OCI-LY3 (cell line): ENCODE results near the gene C10orf105.

Experiments
- H2AFZ ChIP-seq: fragments of 200-600, 300-600 bp; shearing (Covaris generic); 2 replicates; pipeline ENCODE4 v1.6.0; 2014; ENCODE audit warnings: antibody characterized with exemption, low read depth, low read length
- H3K27ac ChIP-seq: fragments of 200-600, 300-600 bp; sonication (generic); 2 replicates; pipeline ENCODE4 v1.5.1; 2014; ENCODE audit warnings: mild to moderate bottlenecking, low read length, moderate library complexity, mixed read lengths
- H3K27me3 ChIP-seq: fragments of 200-600, 300-600 bp; sonication (generic); 2 replicates; pipeline ENCODE4 v1.6.1; 2014; ENCODE audit warnings: low read depth, low read length, mixed read lengths
- H3K36me3 ChIP-seq: fragments of 200-600, 300-600 bp; sonication (generic); replicated peaks from 2 replicates; pipeline ENCODE3; 2014; ENCODE audit warnings: low read depth, low read length, mixed read lengths
- H3K4me1 ChIP-seq: fragments of 300-600, 200-600 bp; sonication (generic); 2 replicates; pipeline ENCODE4 v1.6.1; 2014; ENCODE audit warnings: low read length, mixed read lengths
- H3K4me2 ChIP-seq: fragments of 200-600, 300-600 bp; sonication (generic); 2 replicates; pipeline ENCODE4 v1.6.1; 2014; ENCODE audit warnings: low read length, mixed read lengths
- H3K4me3 ChIP-seq: fragments of 300-600, 200-600 bp; sonication (generic); 2 replicates; pipeline ENCODE4 v1.5.1; 2014; ENCODE audit warnings: antibody characterized with exemption, mild to moderate bottlenecking, low read length, moderate library complexity
- H3K79me2 ChIP-seq: fragments of 300-600, 200-600 bp; shearing (Covaris generic); 2 replicates; pipeline ENCODE4 v1.6.1; 2014; ENCODE audit warnings: mild to moderate bottlenecking, low read length, mixed read lengths
- H3K9ac ChIP-seq: fragments of 300-600, 200-600 bp; shearing (Covaris generic); 2 replicates; pipeline ENCODE4 v1.6.0; 2014; ENCODE audit warnings: mild to moderate bottlenecking, low read length, moderate library complexity
- H3K9me3 ChIP-seq: fragments of 200-600, 300-600 bp; shearing (Covaris generic); 2 replicates; pipeline ENCODE4 v1.6.1; 2014; ENCODE audit warnings: low read length, mixed read lengths; ENCODE audit not compliant: insufficient read depth
- H4K20me1 ChIP-seq: fragments of 200-600, 300-600 bp; sonication (generic); 2 replicates; pipeline ENCODE4 v1.6.1; 2016; ENCODE audit warnings: low read length, mixed read lengths; ENCODE audit not compliant: insufficient read depth
- CTCF ChIP-seq: fragments of 200-600, 300-600 bp; sonication (generic); IDR thresholded peaks from 2 replicates; pipeline ENCODE4 v1.5.1; 2014; ENCODE audit warnings: antibody characterized with exemption, low read length, low read depth
- EZH2phosphoT487 ChIP-seq: fragments of 200-600 bp; shearing (Covaris generic); IDR thresholded peaks from 2 replicates; pipeline ENCODE4 v1.6.1; 2018; ENCODE audit warnings: antibody characterized with exemption, mixed run types, low read depth

The C10orf105 gene

GRCh38 chr10:71747039-71747531 is 27.5 kb upstream of the C10orf105 start:
- H3K4me1 ChIP-seq, result peaks cover 25% of the 10 kb centered on the region
- no peaks in the 10 kb centered on the region for H3K79me2 ChIP-seq
- H3K36me3 ChIP-seq, result no peaks in the 10 kb centered on the region
- H3K27me3 ChIP-seq, result no peaks in the 10 kb centered on the region
- H3K27ac ChIP-seq, result no peak overlapping the region
- H3K9ac ChIP-seq, result no peak overlapping the region
- no peak for TF ChIP-seq CTCF
- TF ChIP-seq EZH2phosphoT487, result no peak
- no peaks in the 10 kb centered on the region for H4K20me1 ChIP-seq
- H3K4me2 ChIP-seq, result no peak overlapping the region
- H3K4me3 ChIP-seq, result no peak overlapping the region
- no peaks in the 10 kb centered on the region for H3K9me3 ChIP-seq
- no peak overlapping the region for H2AFZ ChIP-seq

GRCh38 chr10:71746344-71747037 is 26.9 kb upstream of the C10orf105 start:
- no peaks in the 10 kb centered on the region for H3K79me2 ChIP-seq

GRCh38 chr10:71745664-71746250 is 26.2 kb upstream of the C10orf105 start:
- TF ChIP-seq CTCF (no peak), EZH2phosphoT487 (no peak)
- Histone ChIP-seq H3K9ac (no peak overlapping the region), H3K27ac (no peak overlapping the region)

More at GRCh38 chr10:71746344-71747037, 26.9 kb upstream of the C10orf105 start:
- Histone ChIP-seq H3K27me3 (no peaks in the 10 kb centered on the region), H3K9ac (no peak overlapping the region), H3K36me3 (no peaks in the 10 kb centered on the region), H2AFZ (no peak overlapping the region), H3K4me2 (no peak overlapping the region), H3K4me1 (peaks cover 25% of the 10 kb centered on the region), H4K20me1 (no peaks in the 10 kb centered on the region), H3K9me3 (no peaks in the 10 kb centered on the region), H3K4me3 (no peak overlapping the region), H3K27ac (no peak overlapping the region)
- no peak for TF ChIP-seq CTCF
- TF ChIP-seq EZH2phosphoT487, result no peak

DNA sequence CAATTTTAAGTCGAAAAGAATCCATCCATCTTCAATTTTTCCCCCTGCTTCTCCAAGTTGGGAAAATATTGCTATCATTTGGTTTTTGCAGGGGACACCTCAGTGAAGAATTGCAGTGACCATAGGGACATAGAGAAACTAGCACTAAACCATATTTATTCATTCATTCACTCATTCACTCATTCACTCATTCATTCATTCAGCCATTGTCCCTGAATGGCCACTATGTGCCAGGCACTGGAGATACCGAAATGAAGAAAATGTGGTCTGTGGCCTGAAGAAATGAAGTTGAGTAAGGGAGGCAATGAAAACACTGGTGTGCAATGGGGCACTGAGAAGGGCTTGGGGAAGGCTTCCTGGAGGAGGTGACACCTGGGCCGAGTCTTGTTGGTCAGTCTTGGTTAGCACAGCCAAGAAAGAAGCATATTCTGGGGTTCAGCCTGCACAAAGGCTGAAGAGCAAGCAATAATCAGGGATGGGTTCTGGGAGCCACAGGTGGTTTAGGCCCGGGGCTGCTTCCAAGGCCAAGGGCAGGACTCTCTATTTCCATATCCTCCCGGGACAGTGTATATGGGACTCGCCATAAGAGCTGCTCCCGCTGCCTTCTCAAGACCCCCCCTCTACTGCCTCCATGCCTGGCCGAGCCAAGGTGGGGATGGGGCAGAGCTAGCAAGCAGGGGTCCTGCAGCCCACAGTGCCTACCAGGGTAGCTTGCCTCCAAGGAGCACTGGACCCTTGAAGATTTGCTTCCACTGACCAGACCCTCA is 25.5 kb upstream of the C10orf105 start:
- Histone ChIP-seq H3K9ac (no peak overlapping the region), H3K27me3 (no peaks in the 10 kb centered on the region), H3K4me2 (no peak overlapping the region), H4K20me1 (no peaks in the 10 kb centered on the region), H3K27ac (no peak overlapping the region), H3K4me1 (peaks cover 25% of the 10 kb centered on the region), H3K79me2 (no peaks in the 10 kb centered on the region), H3K9me3 (no peaks in the 10 kb centered on the region), H2AFZ (no peak overlapping the region), H3K4me3 (no peak overlapping the region), H3K36me3 (no peaks in the 10 kb centered on the region)
- TF ChIP-seq CTCF (no peak), EZH2phosphoT487 (no peak)

More at GRCh38 chr10:71745664-71746250, 26.2 kb upstream of the C10orf105 start:
- H4K20me1 ChIP-seq, result no peaks in the 10 kb centered on the region
- no peak overlapping the region for H3K4me3 ChIP-seq
- H3K27me3 ChIP-seq, result no peaks in the 10 kb centered on the region
- no peaks in the 10 kb centered on the region for H3K79me2 ChIP-seq
- peaks cover 25% of the 10 kb centered on the region for H3K4me1 ChIP-seq
- no peak overlapping the region for H3K4me2 ChIP-seq
- no peak overlapping the region for H2AFZ ChIP-seq
- no peaks in the 10 kb centered on the region for H3K9me3 ChIP-seq
- no peaks in the 10 kb centered on the region for H3K36me3 ChIP-seq
